NT2/D1 (cell line): Measurements from ENCODE around the gene MAD1L1.

Experiments
- DNase-seq: peaks from one replicate; pipeline ENCODE4 v3.0.0-alpha.2; 2011; ENCODE audit warnings: low read depth, low spot score
- H3K27me3 ChIP-seq: 2 replicates; pipeline ENCODE4 v1.6.0; 2011; ENCODE audit warnings: mild to moderate bottlenecking; ENCODE audit not compliant: insufficient read length, insufficient read depth
- H3K36me3 ChIP-seq: 2 replicates; pipeline ENCODE4 v1.6.1; 2011; ENCODE audit warnings: mild to moderate bottlenecking, low read length, mixed read lengths; ENCODE audit not compliant: insufficient read depth, insufficient read length
- H3K4me1 ChIP-seq: 2 replicates; pipeline ENCODE4 v1.5.1; 2011; ENCODE audit not compliant: insufficient read depth, insufficient read length
- H3K4me3 ChIP-seq: 2 replicates; pipeline ENCODE4 v1.5.1; 2011; ENCODE audit warnings: low read depth; ENCODE audit not compliant: insufficient read length
- H3K9ac ChIP-seq: 2 replicates; pipeline ENCODE4 v1.6.0; 2011; ENCODE audit warnings: low read depth; ENCODE audit not compliant: insufficient read length
- H3K9me3 ChIP-seq: 2 replicates; pipeline ENCODE4 v1.5.1; 2011; ENCODE audit warnings: mild to moderate bottlenecking, low read length; ENCODE audit not compliant: insufficient read depth
- SUZ12 ChIP-seq: IDR thresholded peaks from 2 replicates; pipeline ENCODE4 v1.6.1; 2011; ENCODE audit not compliant: insufficient read length, insufficient read depth; ENCODE audit errors: extremely low read depth
- YY1 ChIP-seq: IDR thresholded peaks from 2 replicates; pipeline ENCODE4 v1.6.1; 2011; ENCODE audit not compliant: insufficient read length, insufficient read depth
- ZNF274 ChIP-seq: IDR thresholded peaks from 2 replicates; pipeline ENCODE4 v1.6.1; 2011; ENCODE audit warnings: mild to moderate bottlenecking, low read depth, low read length

The MAD1L1 gene

GRCh38 chr7:1952781-1953180 is 280.0 kb downstream of the MAD1L1 start:
- Histone ChIP-seq H3K4me3 (no peak overlapping the region), H3K4me1 (peaks cover 4% of the 10 kb centered on the region), H3K9me3 (no peaks in the 10 kb centered on the region), H3K9ac (no peak overlapping the region), H3K27me3 (no peaks in the 10 kb centered on the region), H3K36me3 (peaks cover 42% of the 10 kb centered on the region)
- no peak for DNase-seq
- TF ChIP-seq ZNF274 (no peak), YY1 (no peak), SUZ12 (no peak)

- H3K9ac ChIP-seq = no peak overlapping the region
Measured at GRCh38 chr7:1952169-1952760, 280.5 kb downstream of the MAD1L1 start.

GRCh38 chr7:1951600-1951999 is 281.1 kb downstream of the MAD1L1 start:
- no peak for DNase-seq
- no peak overlapping the region for H3K4me3 ChIP-seq
- no peak for TF ChIP-seq SUZ12
- no peaks in the 10 kb centered on the region for H3K9me3 ChIP-seq
- no peak overlapping the region for H3K9ac ChIP-seq
- H3K36me3 ChIP-seq = peaks cover 35% of the 10 kb centered on the region
- peaks cover 4% of the 10 kb centered on the region for H3K4me1 ChIP-seq
- no peaks in the 10 kb centered on the region for H3K27me3 ChIP-seq

More at GRCh38 chr7:1952169-1952760, 280.5 kb downstream of the MAD1L1 start:
- Histone ChIP-seq H3K9me3 (no peaks in the 10 kb centered on the region), H3K4me1 (peaks cover 4% of the 10 kb centered on the region), H3K4me3 (no peak overlapping the region), H3K36me3 (peaks cover 37% of the 10 kb centered on the region), H3K27me3 (no peaks in the 10 kb centered on the region)
- DNase-seq = no peak
- TF ChIP-seq SUZ12 = no peak
- TF ChIP-seq ZNF274 = no peak

GRCh38 chr7:1951159-1951536 is 281.6 kb downstream of the MAD1L1 start:
- Histone ChIP-seq H3K36me3 (peaks cover 30% of the 10 kb centered on the region), H3K4me1 (peaks cover 4% of the 10 kb centered on the region), H3K9ac (no peak overlapping the region), H3K9me3 (no peaks in the 10 kb centered on the region), H3K27me3 (no peaks in the 10 kb centered on the region), H3K4me3 (no peak overlapping the region)
- no peak for DNase-seq
- TF ChIP-seq SUZ12 = no peak
- no peak for TF ChIP-seq ZNF274
- no peak for TF ChIP-seq YY1

- Histone ChIP-seq H3K27me3 (no peaks in the 10 kb centered on the region), H3K9ac (no peak overlapping the region), H3K4me3 (no peak overlapping the region), H3K9me3 (no peaks in the 10 kb centered on the region), H3K36me3 (peaks cover 33% of the 10 kb centered on the region), H3K4me1 (peaks cover 4% of the 10 kb centered on the region)
- no peak for DNase-seq
- no peak for TF ChIP-seq SUZ12
- no peak for TF ChIP-seq YY1
- TF ChIP-seq ZNF274 = no peak
Measured at GRCh38 chr7:1950452-1951158, 282.1 kb downstream of the MAD1L1 start.

GRCh38 chr7:1950066-1950451 is 282.7 kb downstream of the MAD1L1 start:
- Histone ChIP-seq H3K4me1 (peaks cover 4% of the 10 kb centered on the region), H3K36me3 (peaks cover 33% of the 10 kb centered on the region), H3K4me3 (no peak overlapping the region), H3K9ac (no peak overlapping the region), H3K9me3 (no peaks in the 10 kb centered on the region), H3K27me3 (no peaks in the 10 kb centered on the region)
- no peak for DNase-seq
- TF ChIP-seq YY1 (no peak), ZNF274 (no peak), SUZ12 (no peak)

DNA sequence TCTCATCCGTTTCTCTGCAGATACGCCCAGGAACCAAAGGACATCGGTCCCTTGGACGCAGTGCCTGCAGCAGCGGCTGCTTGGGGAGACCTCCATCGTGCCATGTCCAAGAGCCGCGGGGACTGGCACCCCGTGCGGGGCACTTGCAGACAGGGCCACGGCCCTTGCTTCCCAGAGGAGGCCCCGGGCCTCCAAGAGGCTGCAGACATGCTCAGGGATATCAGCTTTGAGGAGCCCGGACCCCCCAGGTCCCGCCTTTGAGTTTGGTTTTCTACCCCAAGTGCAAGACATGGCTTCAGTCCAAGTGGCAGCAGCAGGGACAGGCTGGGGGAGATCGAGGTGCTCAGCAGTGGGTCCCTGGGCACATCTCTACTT is 283.1 kb downstream of the MAD1L1 start:
- no peak for DNase-seq
- no peak overlapping the region for H3K9ac ChIP-seq
- H3K36me3 ChIP-seq = peaks cover 33% of the 10 kb centered on the region
- peaks cover 5% of the 10 kb centered on the region for H3K4me1 ChIP-seq
- no peaks in the 10 kb centered on the region for H3K9me3 ChIP-seq
- no peaks in the 10 kb centered on the region for H3K27me3 ChIP-seq
- no peak overlapping the region for H3K4me3 ChIP-seq
- TF ChIP-seq YY1 = no peak
- no peak for TF ChIP-seq ZNF274
- no peak for TF ChIP-seq SUZ12
